SK-N-MC (cell line): ENCODE measurements around the gene WDR27.

Source experiments
- EZH2 ChIP-seq: fragments of 200-600 bp; sonication (generic); IDR thresholded peaks from one replicate; pipeline ENCODE4 v1.6.1; 2017; ENCODE audit warnings: antibody characterized with exemption
- FOXP2 ChIP-seq: optimal IDR thresholded peaks from 2 replicates; pipeline ENCODE3; 2011; ENCODE audit warnings: mild to moderate bottlenecking, moderate library complexity; ENCODE audit not compliant: insufficient read depth; ENCODE audit errors: extremely low read length, control extremely low read depth
- POLR2AphosphoS5 ChIP-seq: IDR thresholded peaks from 2 replicates; pipeline ENCODE4 v1.6.1; 2012; ENCODE audit warnings: mild to moderate bottlenecking, low read depth, low read length, borderline replicate concordance

DNA sequence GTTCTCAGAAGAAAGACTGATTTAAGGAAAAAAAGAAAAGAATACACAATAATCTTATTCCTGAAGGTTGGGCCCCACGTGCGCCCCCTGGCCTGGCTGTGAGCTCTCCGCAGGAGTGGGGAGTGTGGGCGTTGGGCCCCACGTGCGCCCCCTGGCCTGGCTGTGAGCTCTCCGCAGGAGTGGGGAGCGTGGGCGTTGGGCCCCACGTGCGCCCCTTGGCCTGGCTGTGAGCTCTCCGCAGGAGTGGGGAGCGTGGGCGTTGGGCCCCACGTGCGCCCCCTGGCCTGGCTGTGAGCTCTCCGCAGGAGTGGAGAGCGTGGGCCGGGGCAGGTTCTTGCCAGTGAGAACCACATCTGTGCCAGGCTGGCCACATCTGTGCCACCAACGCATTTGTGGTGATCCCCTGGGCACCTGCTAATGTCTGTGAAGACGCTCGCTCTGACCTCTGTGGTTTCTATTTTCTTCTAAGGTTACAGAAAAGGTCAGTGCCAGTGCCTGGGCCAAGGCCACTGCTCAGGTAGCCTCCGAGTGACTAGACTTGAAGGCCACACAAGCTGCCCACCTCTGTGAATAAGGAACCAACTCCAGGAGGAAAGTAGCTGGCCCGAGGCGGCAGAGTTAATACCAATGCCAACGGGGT lies 41.0 kb downstream of the WDR27 start:
- TF ChIP-seq EZH2: no peak
- no peak for TF ChIP-seq POLR2AphosphoS5
- no peak for TF ChIP-seq FOXP2
